H9 (cell line): ENCODE data around the gene PTK7. TPM values are rescaled to one million over a fixed set of nuclear protein-coding genes. Genes with fewer than 3 reads are reported as not detected.

ENCODE experiments used
- DNase-seq: peaks from one replicate; pipeline ENCODE4 v3.0.0-alpha.2; 2017
- H2AFZ ChIP-seq: one replicate; pipeline ENCODE4 v1.6.1; 2013; ENCODE audit warnings: mild to moderate bottlenecking, low read length, control low read depth, moderate library complexity
- H2AK5ac ChIP-seq: 2 replicates; pipeline ENCODE4 v1.6.1; 2013; ENCODE audit warnings: low read length, control low read depth, mixed read lengths; ENCODE audit not compliant: insufficient read length
- H2BK120ac ChIP-seq: one replicate; pipeline ENCODE4 v1.6.1; 2013; ENCODE audit warnings: low read depth, mild to moderate bottlenecking, low read length, control low read depth, inconsistent platforms; ENCODE audit not compliant: poor library complexity, severe bottlenecking
- H2BK12ac ChIP-seq: 2 replicates; pipeline ENCODE4 v1.6.1; 2013; ENCODE audit warnings: low read length, control low read depth, mixed read lengths, low read depth; ENCODE audit not compliant: insufficient read length
- H2BK15ac ChIP-seq: 2 replicates; pipeline ENCODE4 v1.6.1; 2013; ENCODE audit warnings: low read depth, low read length, control low read depth
- H2BK20ac ChIP-seq: one replicate; pipeline ENCODE4 v1.6.1; 2013; ENCODE audit warnings: low read depth, mild to moderate bottlenecking, low read length, control low read depth, inconsistent platforms; ENCODE audit not compliant: poor library complexity, severe bottlenecking
- H2BK5ac ChIP-seq: 2 replicates; pipeline ENCODE4 v1.6.1; 2013; ENCODE audit warnings: low read length, control low read depth, mixed read lengths; ENCODE audit not compliant: insufficient read length
- H3K14ac ChIP-seq: 2 replicates; pipeline ENCODE4 v1.6.1; 2013; ENCODE audit warnings: low read length, control low read depth; ENCODE audit not compliant: insufficient read depth
- H3K18ac ChIP-seq: 2 replicates; pipeline ENCODE4 v1.6.1; 2013; ENCODE audit warnings: low read depth, mild to moderate bottlenecking, mixed read lengths, low read length, control low read depth; ENCODE audit not compliant: insufficient read length
- H3K23ac ChIP-seq: 2 replicates; pipeline ENCODE4 v1.6.1; 2013; ENCODE audit warnings: low read length, control low read depth, mixed read lengths, low read depth; ENCODE audit not compliant: insufficient read length
- H3K23me2 ChIP-seq: 2 replicates; pipeline ENCODE4 v1.6.1; 2013; ENCODE audit warnings: low read depth, mild to moderate bottlenecking, mixed read lengths, low read length, control low read depth; ENCODE audit not compliant: insufficient read length, poor library complexity, severe bottlenecking
- H3K27ac ChIP-seq: 2 replicates; pipeline ENCODE4 v1.5.1; 2013; ENCODE audit warnings: low read length, control low read depth, mixed read lengths, low read depth; ENCODE audit not compliant: insufficient read length
- H3K27me3 ChIP-seq: 2 replicates; pipeline ENCODE4 v1.6.1; 2013; ENCODE audit warnings: low read length, control low read depth, inconsistent platforms; ENCODE audit not compliant: insufficient read depth
- H3K4ac ChIP-seq: 2 replicates; pipeline ENCODE4 v1.6.1; 2013; ENCODE audit warnings: low read depth, mild to moderate bottlenecking, control low read depth, inconsistent platforms, low read length, moderate library complexity
- H3K4me1 ChIP-seq: 2 replicates; pipeline ENCODE4 v1.6.1; 2013; ENCODE audit warnings: low read length, control low read depth, inconsistent platforms; ENCODE audit not compliant: insufficient read depth
- H3K4me2 ChIP-seq: 2 replicates; pipeline ENCODE4 v1.6.1; 2013; ENCODE audit warnings: low read length, control low read depth, mixed read lengths; ENCODE audit not compliant: insufficient read length, insufficient read depth
- H3K56ac ChIP-seq: 2 replicates; pipeline ENCODE4 v1.6.1; 2013; ENCODE audit warnings: low read depth, mild to moderate bottlenecking, mixed read lengths, low read length, control low read depth; ENCODE audit not compliant: insufficient read length
- H3K79me1 ChIP-seq: 2 replicates; pipeline ENCODE4 v1.6.1; 2013; ENCODE audit warnings: low read depth, mild to moderate bottlenecking, moderate library complexity, low read length, control low read depth, inconsistent platforms; ENCODE audit not compliant: insufficient read depth, poor library complexity, severe bottlenecking
- H3K79me2 ChIP-seq: 2 replicates; pipeline ENCODE4 v1.6.1; 2013; ENCODE audit warnings: low read length, control low read depth, inconsistent platforms; ENCODE audit not compliant: insufficient read depth
- H3K9ac ChIP-seq: 2 replicates; pipeline ENCODE4 v1.6.1; 2013; ENCODE audit warnings: low read length, control low read depth, mixed read lengths; ENCODE audit not compliant: insufficient read length; ENCODE audit errors: extremely low read depth
- H3K9me3 ChIP-seq: one replicate; pipeline ENCODE4 v1.6.1; 2013; ENCODE audit warnings: low read depth, low read length, inconsistent platforms; ENCODE audit not compliant: control insufficient read depth
- H3T11ph ChIP-seq: one replicate; pipeline ENCODE4 v1.6.1; 2013; ENCODE audit warnings: mild to moderate bottlenecking, low read length, control low read depth, inconsistent platforms
- H4K20me1 ChIP-seq: one replicate; pipeline ENCODE4 v1.6.1; 2013; ENCODE audit not compliant: control insufficient read depth, insufficient read length, insufficient read depth
- H4K5ac ChIP-seq: 2 replicates; pipeline ENCODE4 v1.6.1; 2013; ENCODE audit warnings: low read depth, mild to moderate bottlenecking, mixed read lengths, low read length, control low read depth; ENCODE audit not compliant: insufficient read length
- H4K8ac ChIP-seq: replicated peaks from 2 replicates; pipeline ENCODE4 v1.6.1; 2013; ENCODE audit warnings: low read length, control low read depth, mixed read lengths, low read depth; ENCODE audit not compliant: insufficient read length
- H4K91ac ChIP-seq: 2 replicates; pipeline ENCODE4 v1.6.1; 2013; ENCODE audit warnings: low read depth, mild to moderate bottlenecking, moderate library complexity, mixed read lengths, low read length, control low read depth; ENCODE audit not compliant: insufficient read length
- H3K27ac Mint-ChIP-seq, 3 experiments: 2 replicates in 2 of 3; 3 replicates in 1 of 3; pipeline ENCODE4 v1.8.0; 2020 to 2021; ENCODE audit warnings: mixed read lengths in 3 of 3, mild to moderate bottlenecking in 1 of 3, moderate library complexity in 1 of 3
- H3K27me3 Mint-ChIP-seq: 2 replicates; pipeline ENCODE4 v1.8.0; 2021; ENCODE audit warnings: low read depth, mild to moderate bottlenecking, moderate library complexity, mixed read lengths
- H3K36me3 Mint-ChIP-seq, 3 experiments: 2 replicates in 2 of 3; 3 replicates in 1 of 3; pipeline ENCODE4 v1.8.0; 2020 to 2021; ENCODE audit warnings: low read depth in 3 of 3, mixed read lengths in 3 of 3; ENCODE audit not compliant: insufficient read depth in 1 of 3
- H3K4me1 Mint-ChIP-seq, 2 experiments: 2 replicates each; pipeline ENCODE4 v1.8.0; 2020; ENCODE audit warnings: mixed read lengths in 2 of 2
- H3K4me3 Mint-ChIP-seq, 2 experiments: 2 replicates in 1 of 2; 3 replicates in 1 of 2; pipeline ENCODE4 v1.8.0; 2020 to 2021; ENCODE audit warnings: mild to moderate bottlenecking in 2 of 2, mixed read lengths in 2 of 2, moderate library complexity in 1 of 2
- H3K9me3 Mint-ChIP-seq, 2 experiments: 2 replicates in 1 of 2; 3 replicates in 1 of 2; pipeline ENCODE4 v1.8.0; 2020; ENCODE audit warnings: mild to moderate bottlenecking in 2 of 2, mixed read lengths in 2 of 2, moderate library complexity in 1 of 2
- WGBS: extraction: QIAGEN DNeasy Blood & Tissue Kit; methylation state at CpG from one replicate; pipeline ENCODE4 v1.1.7; 2013; ENCODE audit warnings: missing lambda C conversion rate, low lambda C conversion rate, mixed read lengths; ENCODE audit not compliant: insufficient read length; ENCODE audit errors: extremely low coverage; 5-methylcytosine and 5-hydroxymethylcytosine counted together
- total RNA-seq: library from RNA; stranded (reverse); gene quantifications from 2 replicates; pipeline ENCODE4 v1.2.1, GENCODE V29; 2021
- TF ChIP-seq, protein P1 (sequence below): fragments of 200-600 bp; sonication (generic); conservative IDR thresholded peaks from 3 replicates; pipeline ENCODE4 v1.8.0; 2021; ENCODE audit warnings: antibody characterized with exemption, mild to moderate bottlenecking

PTK7 gene
- total RNA-seq, 1 experiment from 2014 or later = 128 TPM

DNA sequence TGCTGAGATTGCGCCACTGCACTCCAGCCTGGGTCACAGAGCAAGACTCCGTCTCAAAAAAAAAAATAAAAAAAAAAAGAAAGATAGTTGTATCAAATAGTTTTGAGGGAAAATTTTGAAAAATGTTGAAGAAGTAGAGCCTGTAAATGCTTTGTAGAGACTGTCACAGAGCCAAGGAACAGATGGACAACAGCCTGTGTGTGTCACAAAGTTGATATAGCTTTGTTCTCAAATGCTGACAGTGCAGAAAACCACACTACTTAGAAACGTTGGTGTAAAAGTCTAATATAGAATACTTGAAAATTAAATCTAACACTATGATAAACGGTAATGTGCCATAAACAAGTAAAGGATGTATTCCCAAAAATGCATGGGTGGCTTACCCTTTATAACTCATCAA lies 25.4 kb downstream of the PTK7 start:
- Histone ChIP-seq H3K56ac (no peak overlapping the region), H3K14ac (no peak overlapping the region), H3K18ac (no peak overlapping the region), H2BK120ac (no peak overlapping the region), H2AFZ (no peak overlapping the region), H3T11ph (no peak overlapping the region), H3K4me1 (peaks cover 12% of the 10 kb centered on the region; the same call in 1 of the 2 replicates), H4K20me1 (no peaks in the 10 kb centered on the region), H2BK5ac (no peak overlapping the region), H3K27ac (no peak overlapping the region), H3K27me3 (no peaks in the 10 kb centered on the region), H2AK5ac (no peak overlapping the region), H3K79me2 (peaks cover 3% of the 10 kb centered on the region; the same call in 1 of the 2 replicates), H3K23me2 (no peaks in the 10 kb centered on the region), H2BK12ac (no peak overlapping the region), H4K91ac (no peak overlapping the region), H2BK20ac (no peak overlapping the region), H2BK15ac (no peak overlapping the region), H4K8ac (no peak overlapping the region), H3K9me3 (no peaks in the 10 kb centered on the region), H4K5ac (no peak overlapping the region), H3K9ac (no peak overlapping the region), H3K23ac (no peak overlapping the region), H3K4me2 (no peak overlapping the region), H3K4ac (no peak overlapping the region), H3K79me1 (no peaks in the 10 kb centered on the region)
- H3K36me3 Mint-ChIP-seq = peaks cover 5 to 12% (median 6%) of the 10 kb centered on the region in 3 experiments; a peak in 4 of 7 replicates
- H3K27me3 Mint-ChIP-seq = no peaks in the 10 kb centered on the region
- H3K9me3 Mint-ChIP-seq = no peaks in the 10 kb centered on the region
- WGBS = no CpG with 5 or more reads among the region's 4 CpGs
- TF ChIP-seq, protein P1, sequence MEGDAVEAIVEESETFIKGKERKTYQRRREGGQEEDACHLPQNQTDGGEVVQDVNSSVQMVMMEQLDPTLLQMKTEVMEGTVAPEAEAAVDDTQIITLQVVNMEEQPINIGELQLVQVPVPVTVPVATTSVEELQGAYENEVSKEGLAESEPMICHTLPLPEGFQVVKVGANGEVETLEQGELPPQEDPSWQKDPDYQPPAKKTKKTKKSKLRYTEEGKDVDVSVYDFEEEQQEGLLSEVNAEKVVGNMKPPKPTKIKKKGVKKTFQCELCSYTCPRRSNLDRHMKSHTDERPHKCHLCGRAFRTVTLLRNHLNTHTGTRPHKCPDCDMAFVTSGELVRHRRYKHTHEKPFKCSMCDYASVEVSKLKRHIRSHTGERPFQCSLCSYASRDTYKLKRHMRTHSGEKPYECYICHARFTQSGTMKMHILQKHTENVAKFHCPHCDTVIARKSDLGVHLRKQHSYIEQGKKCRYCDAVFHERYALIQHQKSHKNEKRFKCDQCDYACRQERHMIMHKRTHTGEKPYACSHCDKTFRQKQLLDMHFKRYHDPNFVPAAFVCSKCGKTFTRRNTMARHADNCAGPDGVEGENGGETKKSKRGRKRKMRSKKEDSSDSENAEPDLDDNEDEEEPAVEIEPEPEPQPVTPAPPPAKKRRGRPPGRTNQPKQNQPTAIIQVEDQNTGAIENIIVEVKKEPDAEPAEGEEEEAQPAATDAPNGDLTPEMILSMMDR = no peak
- H3K4me1 Mint-ChIP-seq = peaks cover 40 to 44% of the 10 kb centered on the region in 2 experiments
- H3K4me3 Mint-ChIP-seq = no peak overlapping the region
- DNase-seq = no peak
- H3K27ac Mint-ChIP-seq = no peak overlapping the region
